GM23338 (cell line): ENCODE data around the gene SLC16A7.

ENCODE experiments used
- EZH2 ChIP-seq: fragments of 200-600 bp; sonication (generic); IDR thresholded peaks from one replicate; pipeline ENCODE4 v1.8.0; 2017; ENCODE audit warnings: antibody characterized with exemption, mild to moderate bottlenecking, low read depth; ENCODE audit not compliant: unreplicated experiment
- EZH2phosphoT487 ChIP-seq: fragments of 200-600 bp; sonication (generic); IDR thresholded peaks from one replicate; pipeline ENCODE4 v1.8.1; 2018; ENCODE audit warnings: antibody characterized with exemption; ENCODE audit not compliant: unreplicated experiment
- NANOG ChIP-seq: IDR thresholded peaks from 2 replicates; pipeline ENCODE4 v1.6.1; 2016; ENCODE audit warnings: antibody characterized with exemption, borderline replicate concordance
- POLR2AphosphoS5 ChIP-seq: IDR thresholded peaks from 2 replicates; pipeline ENCODE4 v1.6.1; 2016; ENCODE audit warnings: antibody characterized with exemption, low read depth
- ZNF331 ChIP-seq: fragments of 250-450 bp; sonication (Bioruptor Pico); IDR thresholded peaks from 2 replicates; pipeline ENCODE4 v1.5.0; 2020; ENCODE audit warnings: low read depth, mild to moderate bottlenecking, moderate library complexity
- TF ChIP-seq, protein P1 (sequence below), 2 experiments: fragments of 200-600 bp in 1 of 2; sonication (generic) in 1 of 2; conservative IDR thresholded peaks; 2 replicates each; pipeline versions ENCODE4 v1.5.1 to v1.6.1; 2016 to 2017; ENCODE audit warnings: antibody characterized with exemption in 2 of 2, low read depth in 2 of 2, mild to moderate bottlenecking in 2 of 2, moderate library complexity in 1 of 2
- TF ChIP-seq, protein P2 (sequence below): IDR thresholded peaks from 2 replicates; pipeline ENCODE4 v1.6.1; 2016; ENCODE audit warnings: antibody characterized with exemption
- TF ChIP-seq, protein P3 (sequence below): IDR thresholded peaks from one replicate; pipeline ENCODE4 v1.6.1; 2018; ENCODE audit warnings: antibody characterized with exemption; ENCODE audit not compliant: unreplicated experiment

DNA sequence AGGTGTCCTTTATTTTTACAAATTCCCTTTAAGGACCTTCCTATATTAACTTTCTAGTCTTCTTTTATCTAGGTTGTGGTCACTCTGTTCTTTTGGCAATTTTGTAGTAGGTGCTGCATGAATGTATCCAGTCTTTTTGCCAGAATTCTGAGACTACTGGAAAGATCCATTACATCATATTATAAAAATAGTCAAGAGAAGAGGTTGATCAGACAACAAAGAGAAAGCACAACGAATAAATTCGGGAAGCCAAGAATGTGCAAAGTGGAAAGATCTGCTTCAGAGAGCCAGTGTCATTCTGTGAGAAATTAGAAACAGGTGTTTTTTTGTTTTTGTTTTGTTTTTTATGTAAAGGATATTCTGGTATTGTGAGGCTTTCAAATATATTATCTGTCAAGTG is 15.8 kb upstream of the SLC16A7 start:
- TF ChIP-seq, protein P1, sequence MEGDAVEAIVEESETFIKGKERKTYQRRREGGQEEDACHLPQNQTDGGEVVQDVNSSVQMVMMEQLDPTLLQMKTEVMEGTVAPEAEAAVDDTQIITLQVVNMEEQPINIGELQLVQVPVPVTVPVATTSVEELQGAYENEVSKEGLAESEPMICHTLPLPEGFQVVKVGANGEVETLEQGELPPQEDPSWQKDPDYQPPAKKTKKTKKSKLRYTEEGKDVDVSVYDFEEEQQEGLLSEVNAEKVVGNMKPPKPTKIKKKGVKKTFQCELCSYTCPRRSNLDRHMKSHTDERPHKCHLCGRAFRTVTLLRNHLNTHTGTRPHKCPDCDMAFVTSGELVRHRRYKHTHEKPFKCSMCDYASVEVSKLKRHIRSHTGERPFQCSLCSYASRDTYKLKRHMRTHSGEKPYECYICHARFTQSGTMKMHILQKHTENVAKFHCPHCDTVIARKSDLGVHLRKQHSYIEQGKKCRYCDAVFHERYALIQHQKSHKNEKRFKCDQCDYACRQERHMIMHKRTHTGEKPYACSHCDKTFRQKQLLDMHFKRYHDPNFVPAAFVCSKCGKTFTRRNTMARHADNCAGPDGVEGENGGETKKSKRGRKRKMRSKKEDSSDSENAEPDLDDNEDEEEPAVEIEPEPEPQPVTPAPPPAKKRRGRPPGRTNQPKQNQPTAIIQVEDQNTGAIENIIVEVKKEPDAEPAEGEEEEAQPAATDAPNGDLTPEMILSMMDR (conservative IDR thresholded peaks at IDR 0.05; ENCODE audit: low read depth in 2 of 2), result no peak
- TF ChIP-seq EZH2, result no peak
- TF ChIP-seq NANOG, result no peak
- TF ChIP-seq, protein P2, sequence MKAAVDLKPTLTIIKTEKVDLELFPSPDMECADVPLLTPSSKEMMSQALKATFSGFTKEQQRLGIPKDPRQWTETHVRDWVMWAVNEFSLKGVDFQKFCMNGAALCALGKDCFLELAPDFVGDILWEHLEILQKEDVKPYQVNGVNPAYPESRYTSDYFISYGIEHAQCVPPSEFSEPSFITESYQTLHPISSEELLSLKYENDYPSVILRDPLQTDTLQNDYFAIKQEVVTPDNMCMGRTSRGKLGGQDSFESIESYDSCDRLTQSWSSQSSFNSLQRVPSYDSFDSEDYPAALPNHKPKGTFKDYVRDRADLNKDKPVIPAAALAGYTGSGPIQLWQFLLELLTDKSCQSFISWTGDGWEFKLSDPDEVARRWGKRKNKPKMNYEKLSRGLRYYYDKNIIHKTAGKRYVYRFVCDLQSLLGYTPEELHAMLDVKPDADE, result no peak
- TF ChIP-seq, protein P3, sequence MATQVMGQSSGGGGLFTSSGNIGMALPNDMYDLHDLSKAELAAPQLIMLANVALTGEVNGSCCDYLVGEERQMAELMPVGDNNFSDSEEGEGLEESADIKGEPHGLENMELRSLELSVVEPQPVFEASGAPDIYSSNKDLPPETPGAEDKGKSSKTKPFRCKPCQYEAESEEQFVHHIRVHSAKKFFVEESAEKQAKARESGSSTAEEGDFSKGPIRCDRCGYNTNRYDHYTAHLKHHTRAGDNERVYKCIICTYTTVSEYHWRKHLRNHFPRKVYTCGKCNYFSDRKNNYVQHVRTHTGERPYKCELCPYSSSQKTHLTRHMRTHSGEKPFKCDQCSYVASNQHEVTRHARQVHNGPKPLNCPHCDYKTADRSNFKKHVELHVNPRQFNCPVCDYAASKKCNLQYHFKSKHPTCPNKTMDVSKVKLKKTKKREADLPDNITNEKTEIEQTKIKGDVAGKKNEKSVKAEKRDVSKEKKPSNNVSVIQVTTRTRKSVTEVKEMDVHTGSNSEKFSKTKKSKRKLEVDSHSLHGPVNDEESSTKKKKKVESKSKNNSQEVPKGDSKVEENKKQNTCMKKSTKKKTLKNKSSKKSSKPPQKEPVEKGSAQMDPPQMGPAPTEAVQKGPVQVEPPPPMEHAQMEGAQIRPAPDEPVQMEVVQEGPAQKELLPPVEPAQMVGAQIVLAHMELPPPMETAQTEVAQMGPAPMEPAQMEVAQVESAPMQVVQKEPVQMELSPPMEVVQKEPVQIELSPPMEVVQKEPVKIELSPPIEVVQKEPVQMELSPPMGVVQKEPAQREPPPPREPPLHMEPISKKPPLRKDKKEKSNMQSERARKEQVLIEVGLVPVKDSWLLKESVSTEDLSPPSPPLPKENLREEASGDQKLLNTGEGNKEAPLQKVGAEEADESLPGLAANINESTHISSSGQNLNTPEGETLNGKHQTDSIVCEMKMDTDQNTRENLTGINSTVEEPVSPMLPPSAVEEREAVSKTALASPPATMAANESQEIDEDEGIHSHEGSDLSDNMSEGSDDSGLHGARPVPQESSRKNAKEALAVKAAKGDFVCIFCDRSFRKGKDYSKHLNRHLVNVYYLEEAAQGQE, result no peak
- TF ChIP-seq POLR2AphosphoS5, result no peak
- TF ChIP-seq EZH2phosphoT487, result no peak
- TF ChIP-seq ZNF331 (CRISPR knock-in tag), result no peak
